WTC11 (cell line): ENCODE measurements around the gene POU6F1. TPM values are rescaled to one million over a fixed set of nuclear protein-coding genes. Genes with fewer than 3 reads are reported as not detected.

ENCODE experiments used
- ATAC-seq: fragments of 200-7000 bp; cut with Tn5 transposase; 2 replicates; pipeline ENCODE4 v1.10.0; 2021; ENCODE audit warnings: mild to moderate bottlenecking, moderate library complexity
- CTCF ChIA-PET: fragments of 300-600 bp; sonication (Branson Sonifier 250); formaldehyde crosslinking; loops from one replicate; lab custom pipeline; 2021; ENCODE audit warnings: antibody characterized with exemption; lab: Charles Lee
- POLR2A ChIA-PET: fragments of 350-600 bp; sonication (Branson Sonifier 250); formaldehyde crosslinking; loops from one replicate; lab custom pipeline; 2021; ENCODE audit warnings: antibody characterized with exemption; lab: Charles Lee
- DNase-seq: peaks from one replicate; pipeline ENCODE4 v3.0.0; 2021; ENCODE audit warnings: low spot score
- H3K27ac Mint-ChIP-seq: 2 replicates; pipeline ENCODE4 v1.8.0; 2021; ENCODE audit warnings: mixed read lengths
- H3K27me3 Mint-ChIP-seq: 2 replicates; pipeline ENCODE4 v1.8.0; 2021; ENCODE audit warnings: low read depth, mild to moderate bottlenecking, moderate library complexity, mixed read lengths
- H3K36me3 Mint-ChIP-seq: 2 replicates; pipeline ENCODE4 v1.8.0; 2021; ENCODE audit warnings: mixed read lengths
- H3K4me1 Mint-ChIP-seq: 2 replicates; pipeline ENCODE4 v1.8.0; 2022; ENCODE audit warnings: mixed read lengths
- H3K4me3 Mint-ChIP-seq: 2 replicates; pipeline ENCODE4 v1.8.0; 2021; ENCODE audit warnings: mild to moderate bottlenecking, moderate library complexity, mixed read lengths
- H3K9me3 Mint-ChIP-seq: 2 replicates; pipeline ENCODE4 v1.8.0; 2021; ENCODE audit warnings: mixed read lengths
- CBFB ChIP-seq: sonication (generic); formaldehyde crosslinking; IDR thresholded peaks from 2 replicates; pipeline ENCODE4 v1.8.1; 2022; ENCODE audit warnings: mild to moderate bottlenecking, low read depth, missing genetic modification reagents
- CREM ChIP-seq: sonication (generic); formaldehyde crosslinking; IDR thresholded peaks from 2 replicates; pipeline ENCODE4 v1.8.1; 2022; ENCODE audit warnings: mild to moderate bottlenecking, missing genetic modification reagents, moderate library complexity
- ERG ChIP-seq: fragments of 250-450 bp; sonication (Bioruptor Pico); IDR thresholded peaks from 2 replicates; pipeline ENCODE4 v1.8.0; 2021; ENCODE audit warnings: mild to moderate bottlenecking
- GABPB1 ChIP-seq: sonication (generic); formaldehyde crosslinking; IDR thresholded peaks from 2 replicates; pipeline ENCODE4 v1.8.1; 2023; ENCODE audit warnings: mild to moderate bottlenecking, missing genetic modification reagents
- MYBL2 ChIP-seq: sonication (generic); formaldehyde crosslinking; IDR thresholded peaks from 2 replicates; pipeline ENCODE4 v1.8.1; 2023; ENCODE audit warnings: mild to moderate bottlenecking, moderate library complexity, missing genetic modification reagents
- SMAD3 ChIP-seq: sonication (generic); formaldehyde crosslinking; IDR thresholded peaks from 2 replicates; pipeline ENCODE4 v1.8.0; 2022; ENCODE audit warnings: missing genetic modification reagents, mild to moderate bottlenecking, borderline replicate concordance
- SOX15 ChIP-seq: fragments of 250-450 bp; sonication (Bioruptor Pico); IDR thresholded peaks from 2 replicates; pipeline ENCODE4 v1.9.0; 2021; ENCODE audit warnings: mild to moderate bottlenecking
- STAT6 ChIP-seq: sonication (generic); formaldehyde crosslinking; conservative IDR thresholded peaks from 2 replicates; pipeline ENCODE4 v1.8.1; 2023; ENCODE audit warnings: mild to moderate bottlenecking, low read depth, missing genetic modification reagents, moderate library complexity
- TCF7 ChIP-seq: sonication (generic); formaldehyde crosslinking; IDR thresholded peaks from 2 replicates; pipeline ENCODE4 v1.8.0; 2022; ENCODE audit warnings: mild to moderate bottlenecking, low read depth, missing genetic modification reagents, moderate library complexity
- TEAD4 ChIP-seq: sonication (generic); formaldehyde crosslinking; IDR thresholded peaks from 2 replicates; pipeline ENCODE4 v1.8.0; 2022; ENCODE audit warnings: mild to moderate bottlenecking, missing genetic modification reagents
- ZNF281 ChIP-seq: sonication (generic); formaldehyde crosslinking; IDR thresholded peaks from 2 replicates; pipeline ENCODE4 v1.8.0; 2023; ENCODE audit warnings: mild to moderate bottlenecking, missing genetic modification reagents
- ZNF416 ChIP-seq: fragments of 250-450 bp; sonication (Bioruptor Pico); IDR thresholded peaks from 2 replicates; pipeline ENCODE4 v1.9.0; 2021; ENCODE audit warnings: mild to moderate bottlenecking, inconsistent platforms
- ZNF671 ChIP-seq: fragments of 250-450 bp; sonication (Bioruptor Pico); IDR thresholded peaks from 2 replicates; pipeline ENCODE4 v1.8.0; 2021; ENCODE audit warnings: mild to moderate bottlenecking
- total RNA-seq: library from RNA; stranded (reverse); gene quantifications from 3 replicates; pipeline ENCODE4 v1.2.3, GENCODE V29; 2021
- TF ChIP-seq, protein P1 (sequence below): sonication (generic); formaldehyde crosslinking; IDR thresholded peaks from 2 replicates; pipeline ENCODE4 v1.8.0; 2022; ENCODE audit warnings: missing genetic modification reagents

POU6F1 gene
- total RNA-seq, 1 experiment from 2014 or later = 10.2 TPM

DNA sequence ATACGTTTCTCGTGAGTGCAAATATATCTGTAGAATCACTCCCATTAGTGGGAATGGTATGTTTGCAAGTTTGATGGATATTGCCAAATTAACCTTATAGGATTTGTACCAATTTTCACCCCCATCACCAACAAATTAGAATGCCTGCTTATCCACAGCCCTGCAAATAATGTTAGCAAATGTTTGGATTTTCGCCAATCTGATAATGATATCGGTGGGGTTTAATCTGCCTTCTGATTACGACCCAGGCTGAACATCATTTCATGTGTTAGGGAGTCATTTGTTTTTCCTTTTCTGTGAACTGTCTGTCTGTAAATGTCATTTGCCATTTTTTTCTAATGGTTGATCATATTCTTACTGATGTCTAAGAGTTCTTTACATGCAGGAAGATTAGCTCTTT, 16.7 kb upstream of the POU6F1 start:
- no peaks in the 10 kb centered on the region for H3K36me3 Mint-ChIP-seq
- TF ChIP-seq GABPB1 (CRISPR knock-in tag) (no peak), MYBL2 (no peak), CBFB (CRISPR knock-in tag) (no peak), TCF7 (CRISPR knock-in tag) (no peak), ERG (CRISPR knock-in tag) (no peak), ZNF671 (no peak), ZNF416 (CRISPR knock-in tag) (no peak), SMAD3 (CRISPR knock-in tag) (no peak)
- TF ChIP-seq, protein P1, sequence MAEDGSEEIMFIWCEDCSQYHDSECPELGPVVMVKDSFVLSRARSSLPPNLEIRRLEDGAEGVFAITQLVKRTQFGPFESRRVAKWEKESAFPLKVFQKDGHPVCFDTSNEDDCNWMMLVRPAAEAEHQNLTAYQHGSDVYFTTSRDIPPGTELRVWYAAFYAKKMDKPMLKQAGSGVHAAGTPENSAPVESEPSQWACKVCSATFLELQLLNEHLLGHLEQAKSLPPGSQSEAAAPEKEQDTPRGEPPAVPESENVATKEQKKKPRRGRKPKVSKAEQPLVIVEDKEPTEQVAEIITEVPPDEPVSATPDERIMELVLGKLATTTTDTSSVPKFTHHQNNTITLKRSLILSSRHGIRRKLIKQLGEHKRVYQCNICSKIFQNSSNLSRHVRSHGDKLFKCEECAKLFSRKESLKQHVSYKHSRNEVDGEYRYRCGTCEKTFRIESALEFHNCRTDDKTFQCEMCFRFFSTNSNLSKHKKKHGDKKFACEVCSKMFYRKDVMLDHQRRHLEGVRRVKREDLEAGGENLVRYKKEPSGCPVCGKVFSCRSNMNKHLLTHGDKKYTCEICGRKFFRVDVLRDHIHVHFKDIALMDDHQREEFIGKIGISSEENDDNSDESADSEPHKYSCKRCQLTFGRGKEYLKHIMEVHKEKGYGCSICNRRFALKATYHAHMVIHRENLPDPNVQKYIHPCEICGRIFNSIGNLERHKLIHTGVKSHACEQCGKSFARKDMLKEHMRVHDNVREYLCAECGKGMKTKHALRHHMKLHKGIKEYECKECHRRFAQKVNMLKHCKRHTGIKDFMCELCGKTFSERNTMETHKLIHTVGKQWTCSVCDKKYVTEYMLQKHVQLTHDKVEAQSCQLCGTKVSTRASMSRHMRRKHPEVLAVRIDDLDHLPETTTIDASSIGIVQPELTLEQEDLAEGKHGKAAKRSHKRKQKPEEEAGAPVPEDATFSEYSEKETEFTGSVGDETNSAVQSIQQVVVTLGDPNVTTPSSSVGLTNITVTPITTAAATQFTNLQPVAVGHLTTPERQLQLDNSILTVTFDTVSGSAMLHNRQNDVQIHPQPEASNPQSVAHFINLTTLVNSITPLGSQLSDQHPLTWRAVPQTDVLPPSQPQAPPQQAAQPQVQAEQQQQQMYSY = no peak
- TF ChIP-seq, all 79 proteins: peak for 0
- ATAC-seq (no peak), DNase-seq (no peak)
- Mint-ChIP-seq H3K27me3 (no peaks in the 10 kb centered on the region), H3K4me1 (peaks cover 7% of the 10 kb centered on the region), H3K9me3 (0 out of 2 replicates have a peak, but pooled peaks cover 3% of the 10 kb centered on the region), H3K27ac (no peak overlapping the region), H3K4me3 (no peak overlapping the region)
- ChIA-PET POLR2A (no interaction called here), CTCF (no interaction called here)

DNA sequence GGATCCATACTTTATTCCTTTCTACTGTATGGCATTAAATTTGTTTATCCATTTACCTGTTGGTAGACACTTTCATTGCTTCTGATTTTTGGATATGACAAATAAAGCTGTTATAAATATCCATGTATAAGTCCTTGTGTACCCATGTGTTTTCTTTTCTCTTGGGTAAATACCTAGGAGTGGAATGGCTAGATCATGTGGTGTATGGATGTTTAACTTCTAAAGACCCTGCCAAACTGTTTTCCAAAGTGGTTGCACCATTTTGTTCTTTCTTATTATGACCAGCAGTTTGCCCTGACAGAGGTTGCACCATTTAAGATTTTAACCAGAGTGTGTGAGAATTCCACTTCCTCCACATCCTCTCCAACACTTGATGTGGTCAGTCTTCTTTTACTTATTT, 14.8 kb upstream of the POU6F1 start:
- H3K4me3 Mint-ChIP-seq = no peak overlapping the region
- CTCF ChIA-PET = interaction anchor here (1.2 kb wide), 1 partner anchor 109 kb away, joined by 4 read pairs; no protein-coding TSS in a partner anchor
- DNase-seq = no peak
- no peaks in the 10 kb centered on the region for H3K36me3 Mint-ChIP-seq
- no peaks in the 10 kb centered on the region for H3K4me1 Mint-ChIP-seq
- no peak overlapping the region for H3K27ac Mint-ChIP-seq
- TF ChIP-seq TEAD4 (CRISPR knock-in tag) (no peak), SOX15 (CRISPR knock-in tag) (no peak), CREM (CRISPR knock-in tag) (no peak), ZNF281 (CRISPR knock-in tag) (no peak), STAT6 (no peak)
- TF ChIP-seq, all 79 proteins: peak for 0
- ATAC-seq = no peak
- H3K27me3 Mint-ChIP-seq = no peaks in the 10 kb centered on the region
- POLR2A ChIA-PET = no interaction called here
- 0 out of 2 replicates have a peak, but pooled peaks cover 3% of the 10 kb centered on the region for H3K9me3 Mint-ChIP-seq
